H1 (cell line): Measurements from ENCODE around the gene KRTAP5-1. TPM values are rescaled to one million over a fixed set of nuclear protein-coding genes. Genes with fewer than 3 reads are reported as not detected.

Source experiments
- CTBP2 ChIP-seq: IDR thresholded peaks from 2 replicates; pipeline ENCODE4 v1.7.0; 2011; ENCODE audit warnings: borderline replicate concordance, mild to moderate bottlenecking, moderate library complexity, mixed read lengths, low read length; ENCODE audit not compliant: insufficient read depth, insufficient read length
- EZH2 ChIP-seq: fragments of 200-600 bp; sonication (generic); IDR thresholded peaks from 2 replicates; pipeline ENCODE4 v1.7.1; 2012; ENCODE audit warnings: low read depth, mild to moderate bottlenecking, moderate library complexity, low read length, inconsistent platforms; ENCODE audit not compliant: severe bottlenecking
- GTF2F1 ChIP-seq: IDR thresholded peaks from 2 replicates; pipeline ENCODE4 v1.6.1; 2012; ENCODE audit warnings: low read depth, low read length, improper control_type of control experiment, borderline replicate concordance
- HDAC6 ChIP-seq: IDR thresholded peaks from one replicate; pipeline ENCODE4 v1.7.1; 2012; ENCODE audit warnings: low read depth, mild to moderate bottlenecking, inconsistent platforms, low read length, moderate library complexity
- JUN ChIP-seq: IDR thresholded peaks from 2 replicates; pipeline ENCODE4 v1.6.1; 2011; ENCODE audit warnings: low read depth, mild to moderate bottlenecking, improper control_type of control experiment, low read length
- JUND ChIP-seq: IDR thresholded peaks from 2 replicates; pipeline ENCODE4 v1.6.1; 2011; ENCODE audit warnings: mild to moderate bottlenecking, improper control_type of control experiment, low read length
- RFX5 ChIP-seq: IDR thresholded peaks from 2 replicates; pipeline ENCODE4 v1.6.1; 2011; ENCODE audit warnings: low read depth, low read length, improper control_type of control experiment, borderline replicate concordance
- TEAD4 ChIP-seq: IDR thresholded peaks from 2 replicates; pipeline ENCODE4 v1.6.1; 2012; ENCODE audit warnings: low read depth, low read length, inconsistent platforms, mixed read lengths
- ZNF274 ChIP-seq: IDR thresholded peaks from 2 replicates; pipeline ENCODE4 v1.7.0; 2012; ENCODE audit warnings: low read length, borderline replicate concordance; ENCODE audit errors: extremely low read depth
- polyA plus RNA-seq, 7 experiments: library from polyadenylated mRNA; depleted of rRNA in 3 of 7; stranded (reverse) in 5 of 7; unstranded in 2 of 7; fragments of >200 nt in 5 of 7; fragments of 200-250 nt in 2 of 7; gene quantifications; 1 replicate in 5 of 7; 2 replicates in 1 of 7; 4 replicates in 1 of 7; pipeline versions ENCODE4 v1.2.1 to v1.2.3, GENCODE V29; 2011 to 2013; ENCODE audit warnings: missing spikeins in 2 of 7, mixed read lengths in 2 of 7
- total RNA-seq: library from RNA; stranded (reverse); fragmentation: NEBNext Ultra II Directional; extraction: Animal tissue kit (Norgen Biotek cat#: 25700); gene quantifications from 2 replicates; pipeline ENCODE4 v1.2.1, GENCODE V29; 2021

Gene KRTAP5-1
- total and polyA plus RNA-seq, 2 of the 8 experiments (the other 6 are each of a cell fraction or from before 2014, with no cell fraction given), result not detected

DNA sequence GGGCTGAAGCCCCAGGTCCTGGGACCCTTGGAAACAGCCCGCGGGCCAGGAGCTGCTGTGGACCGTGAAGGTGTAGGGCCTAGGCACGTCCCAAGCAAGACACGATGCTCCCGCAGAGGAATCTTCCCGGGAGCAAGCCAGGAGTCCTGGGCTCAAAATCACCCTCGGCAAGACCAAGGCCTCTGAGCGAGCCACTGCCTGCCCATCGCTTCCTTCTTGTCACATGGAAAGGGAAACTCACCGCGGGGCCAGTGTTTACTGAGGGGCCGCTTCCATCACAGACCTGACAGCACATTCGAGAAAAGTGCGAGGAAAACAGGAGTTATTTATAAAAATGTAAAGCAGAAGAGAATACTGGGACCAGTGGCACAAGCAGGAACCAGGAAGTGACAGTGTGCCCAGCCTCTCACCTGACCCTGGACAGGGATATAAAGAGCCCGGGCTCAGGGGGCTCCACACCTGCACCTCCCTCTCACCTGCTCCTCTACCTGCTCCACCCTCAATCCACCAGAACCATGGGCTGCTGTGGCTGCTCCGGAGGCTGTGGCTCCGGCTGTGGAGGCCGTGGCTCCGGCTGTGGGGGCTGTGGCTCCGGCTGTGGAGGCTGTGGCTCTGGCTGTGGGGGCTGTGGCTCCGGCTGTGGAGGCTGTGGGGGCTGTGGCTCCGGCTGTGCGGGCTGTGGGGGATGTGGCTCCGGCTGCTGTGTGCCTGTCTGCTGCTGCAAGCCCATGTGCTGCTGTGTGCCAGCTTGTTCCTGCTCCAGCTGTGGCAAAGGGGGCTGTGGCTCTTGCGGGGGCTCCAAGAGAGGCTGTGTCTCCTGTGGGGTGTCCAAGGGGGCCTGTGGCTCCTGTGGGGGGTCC lies 44.5 kb upstream of the KRTAP5-1 start, which contains the start of gene KRTAP5-5 (continued):
- no peak for TF ChIP-seq JUN
- TF ChIP-seq ZNF274, result no peak
- no peak for TF ChIP-seq HDAC6
- TF ChIP-seq JUND, result no peak
- no peak for TF ChIP-seq GTF2F1
- TF ChIP-seq EZH2, result no peak
- TF ChIP-seq RFX5, result no peak
- no peak for TF ChIP-seq CTBP2
- no peak for TF ChIP-seq TEAD4
